NCI-H510A treated with DMSO at 0.1 percent for 48 hours (cell line): ENCODE measurements around the gene MYORG.

Experiments used
- DNase-seq: peaks from one replicate; lab custom pipeline; 2025; lab: John Stamatoyannopoulos, UW

MYORG gene

GRCh38 chr9:34332076-34332964 lies 44.4 kb downstream of the MYORG start:
- DNase-seq = peak; percentile 45

GRCh38 chr9:34331196-34331595 lies 45.5 kb downstream of the MYORG start:
- no peak for DNase-seq

- DNase-seq = peak; percentile 96
Observed at GRCh38 chr9:34328987-34329832, 47.5 kb downstream of the MYORG start, which contains the start of the genes KIF24 and NUDT2. KIF24 (minus strand) TSS chr9:34329268; CDS start chr9:34311346, 17,922 bp downstream. NUDT2 (plus strand) TSS chr9:34329569; CDS start chr9:34339040, 9,471 bp downstream.

DNA sequence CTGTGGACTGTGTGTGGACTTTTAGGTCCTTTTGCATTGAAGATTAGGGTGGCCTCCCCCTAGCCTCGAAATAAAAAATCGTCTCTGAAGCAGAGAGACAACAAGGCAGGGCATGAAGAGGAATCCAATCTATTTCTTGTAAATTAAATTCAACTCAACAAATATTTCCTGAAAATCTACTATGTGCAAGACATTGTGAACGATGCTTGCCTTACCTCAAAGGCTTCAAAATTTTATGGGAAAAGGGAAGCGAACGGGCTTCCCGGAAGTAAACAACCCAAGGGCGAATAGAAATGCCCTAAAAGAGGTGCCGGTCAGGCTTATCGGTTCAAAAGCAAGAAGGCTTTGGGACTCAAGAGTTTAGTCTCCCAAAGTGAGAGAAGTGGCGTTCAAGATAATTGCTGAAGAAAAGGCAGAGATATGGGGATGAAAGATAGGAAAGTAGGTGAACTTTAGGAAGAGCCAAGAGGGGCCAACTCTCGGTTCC lies 48.2 kb downstream of the MYORG start:
- DNase-seq = peak; percentile 38

- DNase-seq = no peak
Observed at GRCh38 chr9:34326690-34327089, 50.0 kb downstream of the MYORG start.

- DNase-seq = no peak
Observed at GRCh38 chr9:34322899-34323591, 53.7 kb downstream of the MYORG start.

- DNase-seq = no peak
Observed at GRCh38 chr9:34321451-34321850, 55.2 kb downstream of the MYORG start.

GRCh38 chr9:34318163-34318790 lies 58.4 kb downstream of the MYORG start:
- no peak for DNase-seq

- DNase-seq = no peak
Observed at GRCh38 chr9:34317436-34317835, 59.3 kb downstream of the MYORG start.
